ENCODE results near the gene KRT28.
"Not testable (repeated sequence)": the region's sequence is repeated elsewhere in the genome, so short reads cannot be mapped to it uniquely, and the experiment has no call there.

KRT28 gene

DNA sequence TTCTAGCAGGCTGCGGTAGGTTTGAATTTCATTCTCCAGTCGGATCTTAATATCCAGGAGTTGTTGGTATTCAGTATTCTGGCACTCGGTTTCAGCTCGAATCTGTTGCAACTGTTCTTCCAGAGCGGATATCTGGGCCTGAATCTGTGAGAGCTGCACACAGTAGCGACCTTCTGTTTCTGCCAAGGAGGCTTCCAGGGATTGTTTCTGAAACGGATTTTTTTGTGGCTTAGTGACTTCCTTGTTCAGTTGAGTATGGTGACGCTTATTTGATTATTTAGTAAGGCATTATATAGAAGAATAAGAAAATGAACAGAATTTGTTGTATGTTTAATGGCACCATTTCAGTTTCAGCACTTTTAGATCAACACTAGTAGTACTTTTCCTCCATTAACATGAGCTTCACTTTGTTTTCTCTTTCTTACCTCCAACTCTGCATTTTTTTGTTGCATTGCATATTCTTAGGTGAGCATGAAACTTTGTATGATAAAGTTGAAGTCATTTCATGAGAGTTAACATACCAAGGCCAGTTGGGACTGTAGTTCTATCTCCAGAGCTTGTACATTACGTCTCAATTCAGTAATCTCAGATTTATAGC, 19.9 kb upstream of the KRT28 start:
- no peak for DNase-seq (ENCODE audit: low read depth)
- peak overlapping the region; percentile 50 for H3K4me3 ChIP-seq (ENCODE audit: control insufficient read depth, low read depth, low read length)
- TF ChIP-seq, protein P1, sequence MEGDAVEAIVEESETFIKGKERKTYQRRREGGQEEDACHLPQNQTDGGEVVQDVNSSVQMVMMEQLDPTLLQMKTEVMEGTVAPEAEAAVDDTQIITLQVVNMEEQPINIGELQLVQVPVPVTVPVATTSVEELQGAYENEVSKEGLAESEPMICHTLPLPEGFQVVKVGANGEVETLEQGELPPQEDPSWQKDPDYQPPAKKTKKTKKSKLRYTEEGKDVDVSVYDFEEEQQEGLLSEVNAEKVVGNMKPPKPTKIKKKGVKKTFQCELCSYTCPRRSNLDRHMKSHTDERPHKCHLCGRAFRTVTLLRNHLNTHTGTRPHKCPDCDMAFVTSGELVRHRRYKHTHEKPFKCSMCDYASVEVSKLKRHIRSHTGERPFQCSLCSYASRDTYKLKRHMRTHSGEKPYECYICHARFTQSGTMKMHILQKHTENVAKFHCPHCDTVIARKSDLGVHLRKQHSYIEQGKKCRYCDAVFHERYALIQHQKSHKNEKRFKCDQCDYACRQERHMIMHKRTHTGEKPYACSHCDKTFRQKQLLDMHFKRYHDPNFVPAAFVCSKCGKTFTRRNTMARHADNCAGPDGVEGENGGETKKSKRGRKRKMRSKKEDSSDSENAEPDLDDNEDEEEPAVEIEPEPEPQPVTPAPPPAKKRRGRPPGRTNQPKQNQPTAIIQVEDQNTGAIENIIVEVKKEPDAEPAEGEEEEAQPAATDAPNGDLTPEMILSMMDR (IDR thresholded peaks at IDR 0.05; ENCODE audit: control insufficient read depth, insufficient read depth, low read depth, low read length, missing control alignments) = no peak

DNA sequence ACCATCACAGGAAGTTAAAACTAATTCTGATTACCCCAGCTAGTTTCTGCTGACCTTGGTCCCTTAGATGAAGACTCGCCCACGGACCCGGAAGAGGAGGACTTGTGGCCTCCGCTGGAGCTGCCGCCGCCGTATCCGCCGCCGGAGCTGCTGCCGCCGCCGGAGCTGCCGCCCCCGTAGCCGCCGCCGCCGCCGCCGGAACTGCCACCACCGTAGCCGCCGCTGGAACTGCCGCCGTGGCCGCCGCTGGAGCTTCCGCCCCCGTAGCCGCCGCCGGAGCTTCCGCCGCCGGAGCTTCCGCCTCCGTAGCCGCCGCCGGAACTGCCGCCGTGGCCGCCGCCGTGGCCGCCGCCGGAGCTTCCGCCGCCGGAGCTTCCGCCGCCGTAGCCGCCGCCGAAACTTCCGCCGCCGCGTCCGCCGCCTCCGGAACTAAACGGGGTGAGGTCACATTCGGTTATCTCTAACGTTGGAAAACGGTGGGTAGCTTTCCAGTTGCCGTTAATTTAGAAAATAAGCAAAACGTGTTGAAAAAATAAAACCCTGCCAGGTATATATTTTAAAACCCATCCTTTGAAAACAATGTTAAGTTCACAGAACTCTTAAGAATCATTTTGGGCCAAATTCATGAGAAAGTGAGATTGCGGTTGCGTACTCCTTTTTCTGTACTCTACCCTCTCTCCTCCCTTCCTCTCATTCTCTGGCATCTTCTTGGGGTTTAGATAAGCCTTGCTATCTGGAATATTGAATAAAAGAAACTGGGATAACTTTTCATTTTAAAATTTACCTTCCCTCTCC, 19.2 kb upstream of the KRT28 start:
- no peak for DNase-seq (ENCODE audit: low read depth)
- H3K4me3 ChIP-seq (ENCODE audit: control insufficient read depth, low read depth, low read length) = peak overlapping the region; percentile 50
- TF ChIP-seq, protein P1 (IDR thresholded peaks at IDR 0.05; ENCODE audit: control insufficient read depth, insufficient read depth, low read depth, low read length, missing control alignments) = no peak

DNA sequence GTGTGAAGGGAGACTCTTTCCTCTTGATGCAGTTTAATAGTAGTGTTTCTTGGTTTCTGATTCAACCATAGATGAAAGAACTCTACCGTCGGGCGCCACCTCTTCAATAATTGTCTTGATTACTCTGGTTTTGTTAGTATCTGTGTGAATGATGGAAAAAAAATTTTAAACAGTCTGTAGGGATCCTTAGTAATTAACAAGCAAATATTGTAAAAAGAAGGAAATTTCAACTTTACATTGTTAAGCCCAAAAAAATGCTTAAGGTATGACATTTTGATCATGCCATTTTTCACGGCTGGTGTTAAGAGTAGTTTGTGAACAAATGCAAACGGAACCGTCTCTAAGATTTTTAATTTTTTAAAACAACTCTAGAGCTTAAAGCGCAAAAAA, 18.6 kb upstream of the KRT28 start:
- peak overlapping the region; percentile 42 for H3K4me3 ChIP-seq (ENCODE audit: control insufficient read depth, low read depth, low read length)
- no peak for DNase-seq (ENCODE audit: low read depth)
- TF ChIP-seq, protein P1 (IDR thresholded peaks at IDR 0.05; ENCODE audit: control insufficient read depth, insufficient read depth, low read depth, low read length, missing control alignments) = no peak

DNA sequence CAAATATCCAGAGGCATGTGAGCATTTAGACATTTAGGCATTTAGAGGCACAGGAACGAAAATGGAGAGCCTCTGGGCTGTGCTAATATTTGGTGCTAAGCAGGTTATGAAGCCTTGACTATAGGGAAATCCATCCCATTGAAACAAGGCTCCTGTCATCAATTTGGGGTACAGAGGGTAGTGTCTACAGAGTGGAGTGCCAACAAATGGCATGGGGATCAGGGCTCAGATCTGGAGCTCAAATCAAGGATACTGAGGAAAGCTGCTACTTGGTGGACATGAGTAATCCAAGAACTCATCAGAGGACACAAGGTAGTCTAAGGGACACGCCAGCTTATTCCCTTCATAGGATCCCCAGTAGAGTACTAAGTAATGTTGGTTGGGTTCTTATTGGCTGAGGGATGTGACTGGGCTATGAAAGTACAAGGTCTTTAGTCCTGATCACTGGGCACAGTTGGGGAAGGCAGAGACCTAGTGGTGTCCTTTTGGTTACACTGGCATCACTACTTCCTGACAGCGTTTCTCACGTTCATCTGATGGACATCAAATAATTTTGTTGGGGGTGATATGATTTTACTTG, 17.4 kb upstream of the KRT28 start:
- no peak overlapping the region for H3K4me3 ChIP-seq (ENCODE audit: control insufficient read depth, low read depth, low read length)
- no peak for DNase-seq (ENCODE audit: low read depth)
- TF ChIP-seq, protein P1 (IDR thresholded peaks at IDR 0.05; ENCODE audit: control insufficient read depth, insufficient read depth, low read depth, low read length, missing control alignments) = no peak

DNA sequence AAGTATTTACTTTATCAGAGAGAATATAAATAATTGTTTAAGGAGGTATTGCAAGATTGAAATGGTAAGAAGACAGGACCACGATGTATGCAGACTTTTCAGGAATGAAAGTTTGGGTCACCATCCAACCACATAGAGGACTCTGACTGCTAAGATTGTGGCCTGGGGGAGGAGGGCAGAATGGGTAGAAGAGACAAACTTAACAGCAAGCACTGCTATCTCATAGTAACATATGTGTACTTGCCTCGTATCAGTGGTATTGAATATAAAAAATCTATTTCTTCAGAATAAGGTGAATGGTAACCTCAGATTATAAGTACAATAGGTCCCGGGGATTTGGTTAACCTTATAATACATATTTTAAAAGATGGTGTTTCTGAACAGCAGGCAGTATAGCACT, 16.8 kb upstream of the KRT28 start:
- TF ChIP-seq, protein P1 (IDR thresholded peaks at IDR 0.05; ENCODE audit: control insufficient read depth, insufficient read depth, low read depth, low read length, missing control alignments) = no peak
- no peak for DNase-seq (ENCODE audit: low read depth)
- H3K4me3 ChIP-seq (ENCODE audit: control insufficient read depth, low read depth, low read length) = no peak overlapping the region

DNA sequence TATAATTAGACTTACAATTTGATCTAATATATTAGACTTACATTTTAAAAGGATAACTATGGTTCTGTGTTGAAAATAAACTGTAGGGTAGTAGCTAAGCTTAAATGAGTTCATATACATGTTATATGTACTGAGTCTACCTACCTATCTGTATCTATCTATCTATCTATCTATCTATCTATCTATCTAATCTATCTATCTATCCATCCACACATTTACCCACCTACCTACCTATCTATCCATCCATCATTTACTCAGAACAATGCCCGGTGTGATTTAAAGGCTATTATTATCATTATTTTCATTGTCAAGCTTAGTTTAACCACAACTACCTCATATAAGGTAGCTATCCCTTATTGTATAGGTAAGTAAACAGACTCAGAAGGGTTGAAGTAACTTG, 15.6 kb upstream of the KRT28 start:
- DNase-seq (ENCODE audit: low read depth) = no peak
- TF ChIP-seq, protein P1 (IDR thresholded peaks at IDR 0.05; ENCODE audit: control insufficient read depth, insufficient read depth, low read depth, low read length, missing control alignments) = no peak
- H3K4me3 ChIP-seq (ENCODE audit: control insufficient read depth, low read depth, low read length) = no peak overlapping the region

DNA sequence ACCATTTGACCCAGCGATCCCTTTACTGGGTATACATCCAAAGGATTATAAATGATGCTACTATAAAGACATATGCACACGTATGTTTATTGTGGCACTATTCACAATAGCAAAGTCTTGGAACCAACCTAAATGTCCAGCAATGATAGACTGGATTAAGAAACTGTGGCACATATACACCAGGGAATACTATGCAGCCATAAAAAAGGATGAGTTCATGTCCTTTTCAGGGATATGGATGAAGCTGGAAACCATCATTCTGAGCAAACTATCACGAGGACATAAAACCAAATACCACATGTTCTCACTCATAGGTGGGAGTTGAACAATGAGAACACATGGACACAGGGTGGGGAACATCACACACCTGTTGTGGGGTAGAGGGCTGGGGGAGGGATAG, 14.9 kb upstream of the KRT28 start:
- not testable (repeated sequence) for H3K4me3 ChIP-seq (ENCODE audit: control insufficient read depth, low read depth, low read length); DNase-seq (ENCODE audit: low read depth)

Data from AG09309 (cell line).